ENCODE measurements around the gene STIP1. TPM values are rescaled to one million over a fixed set of nuclear protein-coding genes. Genes with fewer than 3 reads are reported as not detected.

STIP1 gene
- total RNA-seq, 1 donor from 2014 or later = 127 TPM

DNA sequence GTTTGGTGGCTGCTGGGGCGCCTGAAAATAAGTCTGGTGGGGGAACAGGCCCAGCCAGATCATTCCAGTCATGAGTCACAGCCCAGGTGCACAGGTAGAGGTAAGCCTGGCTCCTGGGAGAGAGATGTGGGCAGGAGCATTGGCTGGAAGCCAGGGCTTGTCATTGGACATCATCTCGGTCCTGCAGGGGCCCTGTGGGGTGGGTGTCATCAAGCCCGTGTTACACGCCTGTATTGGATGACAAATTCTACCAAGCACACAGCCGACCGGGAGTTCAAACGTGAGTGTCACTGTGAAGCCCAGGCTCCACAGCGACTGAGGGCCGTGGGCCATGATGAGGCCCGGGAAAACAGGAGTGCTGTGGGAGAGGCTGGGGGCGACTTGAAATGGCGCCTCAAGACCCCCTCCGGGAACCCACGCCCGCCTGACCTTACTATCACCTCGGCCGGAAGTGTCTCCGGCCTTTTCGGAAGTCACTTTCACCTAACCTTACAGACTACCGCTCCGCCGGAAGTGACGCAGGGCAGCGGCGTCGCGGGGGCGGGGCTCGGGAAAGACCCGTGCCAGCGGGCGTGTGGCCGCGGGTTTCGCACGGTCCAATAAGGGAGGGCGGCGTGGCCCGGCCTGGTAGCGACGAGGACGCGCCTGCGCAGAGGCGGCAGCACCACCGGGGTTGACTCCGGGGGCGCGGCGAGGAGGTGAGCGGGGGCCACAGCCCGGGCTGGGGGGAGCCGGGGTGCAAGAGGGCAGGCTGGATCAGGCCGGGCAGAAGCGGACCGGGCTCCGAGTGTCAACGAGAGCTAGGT is 54.7 kb downstream of the STIP1 start, which contains the start of gene FKBP2:
Gene FKBP2 (plus strand): TSS at position 661 of the 806 bp plus-strand sequence. CDS start 1,293 bp downstream, outside the sequence.
- Mint-ChIP-seq H3K4me1 (peaks cover 23% of the 10 kb centered on the region), H3K9me3 (no peaks in the 10 kb centered on the region), H3K27me3 (ENCODE audit: low read depth) (no peaks in the 10 kb centered on the region), H3K4me3 (peak within 1 kb of the TSS; percentile 90), H3K36me3 (peaks cover 3% of the 10 kb centered on the region), H3K27ac (peak within 1 kb of the TSS; percentile 100)
- peak; percentile 97 to 98 for DNase-seq (ENCODE audit: low spot score in 2 of 2, unreplicated experiment in 2 of 2)
- TF ChIP-seq, protein P1, sequence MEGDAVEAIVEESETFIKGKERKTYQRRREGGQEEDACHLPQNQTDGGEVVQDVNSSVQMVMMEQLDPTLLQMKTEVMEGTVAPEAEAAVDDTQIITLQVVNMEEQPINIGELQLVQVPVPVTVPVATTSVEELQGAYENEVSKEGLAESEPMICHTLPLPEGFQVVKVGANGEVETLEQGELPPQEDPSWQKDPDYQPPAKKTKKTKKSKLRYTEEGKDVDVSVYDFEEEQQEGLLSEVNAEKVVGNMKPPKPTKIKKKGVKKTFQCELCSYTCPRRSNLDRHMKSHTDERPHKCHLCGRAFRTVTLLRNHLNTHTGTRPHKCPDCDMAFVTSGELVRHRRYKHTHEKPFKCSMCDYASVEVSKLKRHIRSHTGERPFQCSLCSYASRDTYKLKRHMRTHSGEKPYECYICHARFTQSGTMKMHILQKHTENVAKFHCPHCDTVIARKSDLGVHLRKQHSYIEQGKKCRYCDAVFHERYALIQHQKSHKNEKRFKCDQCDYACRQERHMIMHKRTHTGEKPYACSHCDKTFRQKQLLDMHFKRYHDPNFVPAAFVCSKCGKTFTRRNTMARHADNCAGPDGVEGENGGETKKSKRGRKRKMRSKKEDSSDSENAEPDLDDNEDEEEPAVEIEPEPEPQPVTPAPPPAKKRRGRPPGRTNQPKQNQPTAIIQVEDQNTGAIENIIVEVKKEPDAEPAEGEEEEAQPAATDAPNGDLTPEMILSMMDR (IDR thresholded peaks at IDR 0.05; ENCODE audit: unreplicated experiment) = no peak

DNA sequence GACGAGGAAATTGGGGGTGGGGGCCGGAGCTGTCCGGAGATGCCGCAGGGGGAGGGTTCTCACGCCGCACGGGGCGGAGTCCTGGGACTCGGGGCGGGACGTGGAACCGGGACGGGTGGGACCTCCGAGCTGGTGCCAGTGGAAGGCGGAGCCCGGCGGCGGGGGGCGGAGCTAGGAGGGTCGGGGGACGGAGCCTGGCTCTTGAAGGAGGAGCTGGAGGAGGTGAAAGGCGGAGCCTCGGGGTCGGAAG is 55.2 kb downstream of the STIP1 start:
- peaks cover 3% of the 10 kb centered on the region for H3K36me3 Mint-ChIP-seq
- H3K4me3 Mint-ChIP-seq = peak overlapping the region; percentile 90
- peak in 1 of 2 experiments; percentile 100 for DNase-seq (ENCODE audit: low spot score in 2 of 2, unreplicated experiment in 2 of 2)
- peak overlapping the region; percentile 100 for H3K27ac Mint-ChIP-seq
- H3K4me1 Mint-ChIP-seq = peaks cover 26% of the 10 kb centered on the region
- TF ChIP-seq, protein P1 (IDR thresholded peaks at IDR 0.05; ENCODE audit: unreplicated experiment) = no peak
- H3K9me3 Mint-ChIP-seq = no peaks in the 10 kb centered on the region
- no peaks in the 10 kb centered on the region for H3K27me3 Mint-ChIP-seq (ENCODE audit: low read depth)

DNA sequence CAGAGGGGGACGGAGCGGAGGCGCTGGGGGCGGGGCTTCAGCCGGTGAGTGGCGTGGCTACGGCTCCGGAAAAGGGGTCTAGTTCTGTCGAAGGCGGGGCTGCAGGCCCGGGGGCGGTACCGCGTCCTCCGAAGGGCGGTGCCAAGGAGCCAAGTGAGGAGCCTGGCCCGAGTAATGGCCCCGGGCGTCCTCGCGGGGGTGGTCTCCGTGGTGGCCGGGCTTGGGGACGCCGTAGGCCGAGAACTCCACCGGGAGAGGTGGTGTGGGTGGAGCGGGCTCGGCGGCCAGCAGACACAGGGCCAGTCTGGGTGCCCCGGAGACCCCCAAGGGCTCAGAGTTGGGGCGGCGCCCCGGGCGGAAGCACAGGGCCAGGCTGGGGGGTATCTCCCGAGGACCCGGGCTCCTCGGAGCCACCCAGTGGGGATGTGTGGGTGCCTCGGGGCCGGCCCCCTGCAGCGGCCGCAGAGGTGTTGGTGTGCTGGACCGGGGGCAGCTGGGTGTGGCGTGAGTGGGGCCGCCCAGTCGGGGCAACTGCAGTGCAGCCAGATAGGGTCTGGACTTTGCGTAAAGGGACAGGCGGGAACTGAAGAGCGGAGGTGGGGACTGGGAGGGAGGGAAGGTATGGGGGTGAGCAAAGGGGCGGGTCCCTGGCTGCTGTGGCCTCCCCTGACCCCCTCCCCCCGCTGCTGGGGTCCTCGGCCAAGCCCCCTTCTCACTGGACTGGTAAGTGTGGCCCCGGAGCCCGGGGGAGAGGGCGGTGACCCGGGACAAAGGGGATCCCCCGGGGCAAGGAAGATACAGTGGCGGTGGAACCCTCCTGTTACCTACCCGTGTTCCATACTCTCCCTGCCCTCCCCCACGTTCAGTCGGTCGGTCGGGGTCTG is 55.8 kb downstream of the STIP1 start:
- H3K36me3 Mint-ChIP-seq = peaks cover 3% of the 10 kb centered on the region
- H3K27ac Mint-ChIP-seq = peak overlapping the region; percentile 100
- H3K9me3 Mint-ChIP-seq = no peaks in the 10 kb centered on the region
- peak; percentile 48 to 100 for DNase-seq (ENCODE audit: low spot score in 2 of 2, unreplicated experiment in 2 of 2)
- no peaks in the 10 kb centered on the region for H3K27me3 Mint-ChIP-seq (ENCODE audit: low read depth)
- peaks cover 26% of the 10 kb centered on the region for H3K4me1 Mint-ChIP-seq
- H3K4me3 Mint-ChIP-seq = peak overlapping the region; percentile 90
- TF ChIP-seq, protein P1 (IDR thresholded peaks at IDR 0.05; ENCODE audit: unreplicated experiment) = no peak

DNA sequence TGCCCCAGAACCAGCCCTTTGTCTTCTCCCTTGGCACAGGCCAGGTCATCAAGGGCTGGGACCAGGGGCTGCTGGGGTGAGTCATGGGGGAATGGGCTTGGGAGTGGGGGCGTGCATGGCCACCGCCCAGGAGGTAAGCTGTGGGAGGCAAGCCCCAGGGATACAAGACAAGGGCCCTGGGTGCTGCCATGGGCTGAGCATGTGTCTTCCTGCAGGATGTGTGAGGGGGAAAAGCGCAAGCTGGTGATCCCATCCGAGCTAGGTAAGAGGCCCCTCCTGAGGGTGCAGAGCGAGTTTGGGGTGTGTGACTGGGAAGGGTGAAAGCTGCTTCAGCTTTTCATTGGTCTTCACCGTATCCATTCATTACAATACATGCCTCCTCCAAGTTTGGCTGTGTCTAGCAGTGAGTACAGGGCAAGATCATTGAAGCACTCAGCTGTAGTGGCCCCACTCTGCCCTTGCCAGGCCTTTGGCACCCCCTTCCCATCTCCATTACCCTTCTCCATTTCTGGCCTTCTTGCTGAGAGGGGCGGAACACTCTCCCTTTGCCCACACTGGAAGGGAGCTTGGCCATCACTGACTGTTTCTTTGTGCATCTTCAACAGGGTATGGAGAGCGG is 57.4 kb downstream of the STIP1 start:
- Mint-ChIP-seq H3K4me3 (peak overlapping the region; percentile 90), H3K9me3 (no peaks in the 10 kb centered on the region), H3K4me1 (peaks cover 33% of the 10 kb centered on the region), H3K27ac (peak overlapping the region; percentile 36), H3K27me3 (ENCODE audit: low read depth) (no peaks in the 10 kb centered on the region), H3K36me3 (no peaks in the 10 kb centered on the region)
- no peak for DNase-seq (ENCODE audit: low spot score in 2 of 2, unreplicated experiment in 2 of 2)
- TF ChIP-seq, protein P1 (IDR thresholded peaks at IDR 0.05; ENCODE audit: unreplicated experiment) = no peak

DNA sequence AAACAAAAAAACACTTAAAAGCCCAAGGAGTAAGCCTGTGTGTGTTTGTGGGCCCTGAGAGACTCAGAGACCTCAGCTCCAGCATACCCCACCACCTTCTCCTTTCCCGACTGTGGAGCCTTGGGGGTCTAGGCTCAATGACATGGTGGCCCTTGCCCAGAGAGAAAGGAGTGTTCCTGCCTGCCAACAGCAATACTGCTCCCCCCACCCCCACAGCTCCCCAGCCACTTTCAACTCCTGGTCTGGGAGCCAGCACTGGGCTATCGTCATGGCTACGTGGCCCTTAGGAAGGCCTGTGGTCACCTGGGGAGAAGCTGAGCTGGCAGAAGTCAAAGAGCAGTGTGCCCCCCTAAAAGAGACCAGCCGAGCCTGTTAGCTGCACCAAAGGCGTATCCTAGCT is 58.1 kb downstream of the STIP1 start:
- H3K9me3 Mint-ChIP-seq = no peaks in the 10 kb centered on the region
- no peak for DNase-seq (ENCODE audit: low spot score in 2 of 2, unreplicated experiment in 2 of 2)
- no peak overlapping the region for H3K27ac Mint-ChIP-seq
- no peaks in the 10 kb centered on the region for H3K27me3 Mint-ChIP-seq (ENCODE audit: low read depth)
- TF ChIP-seq, protein P1 (IDR thresholded peaks at IDR 0.05; ENCODE audit: unreplicated experiment) = no peak
- H3K4me3 Mint-ChIP-seq = peak overlapping the region; percentile 90
- H3K36me3 Mint-ChIP-seq = no peaks in the 10 kb centered on the region
- peaks cover 33% of the 10 kb centered on the region for H3K4me1 Mint-ChIP-seq
